Testis (tissue), 3 donors: ENCODE results near the gene CARD10. TPM values are rescaled to one million over a fixed set of nuclear protein-coding genes. Genes with fewer than 3 reads are reported as not detected.
A peak's percentile ranks its signal among the peaks of the same experiment; 100 is the strongest.

Experiments
- DNase-seq: peaks from one replicate; pipeline ENCODE4 v3.0.0-alpha.2; 2019
- H3K27ac ChIP-seq, 2 donors: fragments of 200-600 bp; sonication (generic); one replicate each; pipeline ENCODE4 v1.5.1; 2019
- H3K27me3 ChIP-seq: fragments of 200-600 bp; sonication (generic); one replicate; pipeline ENCODE4 v1.5.1; 2019
- H3K36me3 ChIP-seq: fragments of 200-600 bp; sonication (generic); one replicate; pipeline ENCODE4 v1.5.1; 2017; ENCODE audit warnings: low read depth; ENCODE audit errors: missing control alignments
- H3K4me1 ChIP-seq: fragments of 200-600 bp; sonication (generic); one replicate; pipeline ENCODE4 v1.5.1; 2019
- H3K4me3 ChIP-seq, 2 donors: fragments of 200-600 bp; sonication (generic); one replicate each; pipeline ENCODE4 v1.5.1; 2017 to 2019
- H3K9me3 ChIP-seq: fragments of 200-600 bp; sonication (generic); one replicate; pipeline ENCODE4 v1.5.1; 2017
- CTCF ChIP-seq, 3 experiments: fragments of 450-650 bp in 2 of 3; fragments of 200-600 bp in 1 of 3; sonication (generic) in 1 of 3; IDR thresholded peaks; one replicate each; pipeline ENCODE4 v1.5.1; 2016 to 2019; ENCODE audit warnings: antibody characterized with exemption in 3 of 3, mild to moderate bottlenecking in 2 of 3, moderate library complexity in 1 of 3
- POLR2A ChIP-seq: fragments of 450-650 bp; IDR thresholded peaks from one replicate; pipeline ENCODE4 v1.6.1; 2017; ENCODE audit warnings: antibody characterized with exemption, mild to moderate bottlenecking, moderate library complexity
- WGBS, 2 donors: methylation state at CpG; one replicate each; pipeline ENCODE4 v1.1.5; 2018; 5-methylcytosine and 5-hydroxymethylcytosine counted together
- intact Hi-C: fragments of 100-400 bp; cut with DNase I; formaldehyde crosslinking; loops from one replicate; pipeline ENCODE4 v1.15.1; 2023; ENCODE audit warnings: low total_unique reads
- polyA plus RNA-seq: library from polyadenylated mRNA; stranded (reverse); fragments of 350-450 nt; fragmentation: Illumina TruSeq; extraction: RNeasy Lipid Tissue Mini Kit (QIAGEN cat#74804); gene quantifications from one replicate; pipeline ENCODE4 v1.2.3, GENCODE V29; 2014; ENCODE audit warnings: low read depth, low replicate concordance; ENCODE audit not compliant: insufficient read depth
- total RNA-seq, 2 donors: library from RNA; depleted of rRNA; stranded (reverse); fragments of >200 nt; gene quantifications; one replicate each; pipeline ENCODE4 v1.2.3, GENCODE V29; 2016

The CARD10 gene
- total and polyA plus RNA-seq, 3 donors from 2014 or later = 42.6 to 113 (median 89.8) TPM

- intact Hi-C loops = no loop called here
- no peaks in the 10 kb centered on the region for H3K36me3 ChIP-seq
- no peak overlapping the region for H3K27ac ChIP-seq
- H3K4me3 ChIP-seq = no peak overlapping the region
- WGBS, 2 donors = 92 to 95% methylated on average over 9 to 10 of the region's 10 CpGs
- no peak for TF ChIP-seq POLR2A
- peaks cover 8% of the 10 kb centered on the region for H3K4me1 ChIP-seq
- no peaks in the 10 kb centered on the region for H3K9me3 ChIP-seq
- H3K27me3 ChIP-seq = no peaks in the 10 kb centered on the region
- DNase-seq = no peak
Measured at GRCh38 chr22:37489983-37490382, 29.2 kb downstream of the CARD10 start.

- no peaks in the 10 kb centered on the region for H3K27me3 ChIP-seq
- DNase-seq = no peak
- intact Hi-C loops = no loop called here
- H3K36me3 ChIP-seq = no peaks in the 10 kb centered on the region
- no peak overlapping the region for H3K4me3 ChIP-seq
- H3K9me3 ChIP-seq = no peaks in the 10 kb centered on the region
- TF ChIP-seq CTCF (IDR thresholded peaks at IDR 0.05) = no peak
- no peak for TF ChIP-seq POLR2A
- 87 to 88% methylated on average over 5 to 15 of the region's 15 CpGs for WGBS, 2 donors
- H3K4me1 ChIP-seq = peaks cover 8% of the 10 kb centered on the region
- H3K27ac ChIP-seq = no peak overlapping the region
Measured at GRCh38 chr22:37488337-37489135, 30.7 kb downstream of the CARD10 start.

- no peaks in the 10 kb centered on the region for H3K9me3 ChIP-seq
- intact Hi-C loops = no loop called here
- H3K4me3 ChIP-seq = no peak overlapping the region
- 68 to 78% methylated on average over 2 to 4 of the region's 4 CpGs for WGBS, 2 donors
- no peak for TF ChIP-seq POLR2A
- no peak for TF ChIP-seq CTCF (IDR thresholded peaks at IDR 0.05)
- no peaks in the 10 kb centered on the region for H3K36me3 ChIP-seq
- DNase-seq = no peak
- no peak overlapping the region for H3K27ac ChIP-seq
- peaks cover 8% of the 10 kb centered on the region for H3K4me1 ChIP-seq
- no peaks in the 10 kb centered on the region for H3K27me3 ChIP-seq
Measured at GRCh38 chr22:37487571-37487970, 31.6 kb downstream of the CARD10 start.

DNA sequence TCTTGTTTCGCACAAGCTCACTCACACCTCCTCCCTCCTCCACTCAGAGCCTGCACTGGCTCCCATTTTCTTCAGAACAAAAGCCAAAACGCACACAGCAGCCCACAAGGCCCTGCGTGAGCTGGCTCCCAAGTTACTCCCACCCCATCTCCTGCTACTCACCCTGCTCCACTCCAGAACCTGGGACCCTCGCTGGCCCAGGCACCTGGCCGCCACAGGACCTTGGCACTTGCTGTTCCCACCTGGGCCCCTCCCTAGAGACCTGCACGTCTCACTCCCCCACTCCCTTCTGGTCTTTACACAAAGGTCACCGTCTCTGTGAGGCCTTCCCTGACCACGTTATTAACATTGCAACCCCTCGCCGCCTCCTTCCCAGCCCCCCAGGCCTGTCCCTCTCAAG, 32.1 kb downstream of the CARD10 start:
- intact Hi-C loops = no loop called here
- WGBS, 2 donors = 74 to 76% methylated on average over 10 of the region's 10 CpGs
- H3K27ac ChIP-seq = no peak overlapping the region
- peaks cover 8% of the 10 kb centered on the region for H3K4me1 ChIP-seq
- H3K9me3 ChIP-seq = no peaks in the 10 kb centered on the region
- no peak overlapping the region for H3K4me3 ChIP-seq
- no peak for TF ChIP-seq POLR2A
- no peak for TF ChIP-seq CTCF (IDR thresholded peaks at IDR 0.05)
- no peaks in the 10 kb centered on the region for H3K27me3 ChIP-seq
- DNase-seq = no peak
- H3K36me3 ChIP-seq = no peaks in the 10 kb centered on the region

GRCh38 chr22:37486224-37486845, 32.9 kb downstream of the CARD10 start, which contains the start of gene MFNG:
Gene MFNG (minus strand): TSS chr22:37486384. CDS start chr22:37486177, 207 bp downstream.
- intact Hi-C loops = no loop called here
- Histone ChIP-seq H3K4me3 (peak within 1 kb of the TSS in 1 of 2 donors; percentile 4), H3K27me3 (no peaks in the 10 kb centered on the region), H3K27ac (peak within 1 kb of the TSS; percentile 16 to 44), H3K9me3 (no peaks in the 10 kb centered on the region), H3K36me3 (no peaks in the 10 kb centered on the region), H3K4me1 (peaks cover 8% of the 10 kb centered on the region)
- WGBS, 2 donors = 6 to 10% methylated on average over 7 to 24 of the region's 24 CpGs
- TF ChIP-seq CTCF (IDR thresholded peaks at IDR 0.05) = no peak
- TF ChIP-seq POLR2A = no peak
- peak; percentile 83 for DNase-seq
